Measurements from ENCODE around the gene KIAA0825.

- no peak for TF ChIP-seq CTCF (IDR thresholded peaks at IDR 0.05; ENCODE audit: low read depth, low read length, poor library complexity, severe bottlenecking)
- no peak for TF ChIP-seq EZH2phosphoT487 (IDR thresholded peaks at IDR 0.05; ENCODE audit: borderline replicate concordance, low read length)
Observed at GRCh38 chr5:94461131-94461530, 157.3 kb downstream of the KIAA0825 start.
